CD4-positive, alpha-beta T cell treated with Interleukin-4 for 1 hour (primary cell): ENCODE results near the gene OR6K6.

ENCODE experiments used
- DNase-seq, 2 donors: peaks; one replicate each; pipeline ENCODE4 v3.0.0-alpha.2; 2020 to 2022

OR6K6 gene, protein sequence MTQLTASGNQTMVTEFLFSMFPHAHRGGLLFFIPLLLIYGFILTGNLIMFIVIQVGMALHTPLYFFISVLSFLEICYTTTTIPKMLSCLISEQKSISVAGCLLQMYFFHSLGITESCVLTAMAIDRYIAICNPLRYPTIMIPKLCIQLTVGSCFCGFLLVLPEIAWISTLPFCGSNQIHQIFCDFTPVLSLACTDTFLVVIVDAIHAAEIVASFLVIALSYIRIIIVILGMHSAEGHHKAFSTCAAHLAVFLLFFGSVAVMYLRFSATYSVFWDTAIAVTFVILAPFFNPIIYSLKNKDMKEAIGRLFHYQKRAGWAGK

GRCh38 chr1:158754420-158754819 is at the start of gene OR6K6:
OR6K6 (plus strand) TSS chr1:158754720; CDS start chr1:158754888, 168 bp downstream.
- no peak for DNase-seq

GRCh38 chr1:158706096-158706495 is 48.4 kb upstream of the OR6K6 start:
- DNase-seq = no peak

DNA sequence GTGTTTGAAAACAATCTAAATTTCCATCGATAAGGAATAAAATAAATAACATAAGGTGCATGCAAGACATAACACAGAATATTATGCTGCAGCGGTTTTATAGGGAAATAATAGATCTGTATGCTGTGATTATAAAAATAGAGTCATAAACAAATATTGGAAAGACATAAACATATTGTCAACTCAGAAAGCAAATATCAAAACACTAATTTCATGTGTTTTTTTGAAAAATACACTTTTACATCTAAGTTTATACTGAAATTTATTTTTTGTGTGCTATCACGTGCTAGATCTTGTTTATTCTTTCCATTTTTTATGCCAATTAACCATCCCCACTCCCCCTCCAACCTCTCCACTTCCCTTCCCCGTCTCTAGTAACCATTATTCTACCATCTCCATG is 43.4 kb upstream of the OR6K6 start:
- no peak for DNase-seq

- no peak for DNase-seq
Observed at GRCh38 chr1:158714754-158715153, 39.8 kb upstream of the OR6K6 start.

GRCh38 chr1:158716335-158716734 is 38.2 kb upstream of the OR6K6 start:
- DNase-seq = no peak

GRCh38 chr1:158717344-158717743 is 37.2 kb upstream of the OR6K6 start:
- no peak for DNase-seq

DNA sequence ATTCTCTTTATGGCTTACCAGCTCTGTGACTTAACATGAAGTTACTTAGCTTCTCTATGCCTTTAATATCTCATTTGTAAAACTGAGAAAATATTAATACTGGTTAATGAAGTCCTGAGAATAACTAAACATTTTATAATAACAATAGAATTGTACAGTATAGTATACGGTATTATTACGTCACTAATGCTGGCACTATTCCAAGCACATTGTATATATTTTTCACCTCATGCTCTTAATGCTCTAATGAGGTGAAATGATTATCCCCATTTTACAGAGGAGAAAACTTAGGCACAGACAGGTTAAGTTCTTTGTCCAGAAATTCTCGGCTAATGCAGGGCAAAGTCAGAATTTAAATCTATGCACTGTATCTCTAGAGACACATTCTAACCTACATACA is 34.9 kb upstream of the OR6K6 start:
- no peak for DNase-seq

DNA sequence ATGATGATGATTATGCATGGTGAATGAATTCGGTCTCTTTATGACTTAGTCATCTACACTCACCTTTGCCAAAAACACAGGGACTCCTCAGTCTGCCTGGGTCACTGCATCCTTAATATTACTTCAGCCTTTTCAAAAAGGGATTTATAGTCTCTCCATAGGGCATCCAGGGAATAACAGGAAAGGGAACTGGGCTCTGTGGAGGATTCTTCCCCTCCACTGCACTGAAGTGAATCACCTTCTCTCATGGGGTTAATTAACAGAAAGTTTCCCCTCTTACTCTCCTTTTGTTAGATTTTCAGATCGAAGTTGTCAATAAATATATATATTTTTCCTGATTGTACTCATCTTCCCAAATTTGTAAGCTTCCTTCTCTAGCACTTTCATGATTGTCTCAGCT is 33.9 kb upstream of the OR6K6 start, which contains the start of gene OR6K3:
Gene OR6K3 (minus strand): TSS at position 101 of the 400 bp plus-strand sequence. CDS start 2,605 bp downstream, outside the sequence.
- no peak for DNase-seq

DNA sequence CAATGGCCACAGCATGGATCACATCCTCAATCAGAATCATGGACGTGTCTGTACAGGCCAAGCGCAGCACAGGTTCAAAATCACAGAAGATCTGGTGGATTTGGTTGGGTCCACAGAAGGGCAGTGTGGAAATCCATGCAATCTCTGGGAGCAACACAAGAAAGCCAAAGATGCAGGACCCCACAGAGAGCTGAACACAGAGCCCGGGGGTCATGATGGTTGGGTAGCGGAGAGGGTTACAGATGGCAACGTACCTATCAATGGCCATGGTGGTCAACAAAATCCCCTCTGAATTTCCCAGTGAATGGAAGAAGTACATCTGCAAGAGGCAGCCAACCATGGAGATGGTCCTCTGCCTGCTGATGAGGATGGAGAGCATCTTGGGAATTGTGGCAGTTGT is 30.1 kb upstream of the OR6K6 start:
- no peak for DNase-seq

DNA sequence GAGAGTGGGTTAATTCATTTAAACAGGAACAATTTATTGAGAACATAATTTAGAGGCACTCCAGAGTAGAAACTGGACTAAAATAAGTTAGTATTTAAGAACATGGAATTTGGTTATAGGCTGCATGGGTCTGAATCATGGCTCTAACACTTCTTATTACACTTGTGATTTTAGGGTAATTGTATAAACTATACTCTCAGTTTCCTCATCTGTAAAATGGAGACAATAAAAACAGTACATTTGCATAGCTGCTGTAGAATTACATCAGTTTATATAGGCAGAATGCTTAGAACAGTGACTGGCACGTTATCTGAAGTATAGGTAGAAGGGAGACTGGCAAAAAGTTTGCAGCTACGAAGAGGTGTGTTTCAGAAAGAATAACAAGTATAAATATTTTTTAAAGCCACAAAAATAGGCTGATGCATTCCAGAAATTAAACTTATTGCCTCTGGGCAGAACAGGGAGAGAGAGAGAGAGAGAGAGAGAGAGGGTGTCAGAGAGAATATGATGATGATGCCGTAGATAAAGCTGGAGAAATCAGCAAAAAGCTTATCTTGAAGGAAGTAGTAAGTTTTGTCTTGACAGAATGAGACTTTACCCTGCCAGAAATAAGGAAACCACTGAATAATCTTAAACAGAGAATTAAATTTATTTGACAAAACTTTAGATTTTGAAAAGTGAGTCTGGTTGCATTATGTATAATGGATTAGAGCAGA is 25.9 kb upstream of the OR6K6 start:
- DNase-seq = no peak

- DNase-seq = no peak
Observed at GRCh38 chr1:158730453-158730852, 24.1 kb upstream of the OR6K6 start.

DNA sequence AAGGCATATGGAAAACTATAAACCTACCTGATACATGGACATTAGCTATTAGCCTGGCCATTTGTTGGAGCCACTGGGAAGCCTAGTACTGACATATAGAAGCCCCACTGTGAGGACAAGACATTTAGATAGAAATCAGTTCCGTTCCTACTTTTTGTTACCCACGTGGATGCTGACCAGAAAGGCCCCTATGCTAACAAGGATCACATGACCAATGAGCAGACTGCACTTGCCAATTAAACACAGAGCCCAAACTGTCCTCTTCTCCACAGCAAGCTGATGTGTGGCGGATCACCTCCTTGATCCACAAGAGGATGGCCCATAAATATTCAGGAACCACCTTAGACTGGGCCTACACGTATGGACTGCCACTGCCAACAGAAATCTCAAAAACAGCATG is 22.8 kb upstream of the OR6K6 start:
- DNase-seq = no peak

DNA sequence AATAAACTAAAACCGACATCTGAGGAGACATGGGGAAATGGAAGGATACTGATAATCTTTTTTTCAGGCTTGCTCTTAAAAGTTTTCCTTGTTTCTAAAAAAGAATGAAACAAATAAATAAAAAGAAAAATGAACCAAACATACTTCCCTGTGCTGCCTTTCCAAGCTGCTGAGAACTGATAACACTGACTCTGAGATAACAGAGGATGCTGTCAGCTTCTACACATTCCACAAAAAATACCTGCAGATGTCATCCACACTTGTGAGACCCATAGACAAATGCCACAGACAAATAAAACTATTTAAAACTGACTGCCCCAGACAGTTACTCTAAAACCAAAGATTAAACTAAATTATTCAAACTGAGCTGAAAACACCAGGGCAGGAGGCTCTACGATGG is 22.0 kb upstream of the OR6K6 start:
- no peak for DNase-seq

DNA sequence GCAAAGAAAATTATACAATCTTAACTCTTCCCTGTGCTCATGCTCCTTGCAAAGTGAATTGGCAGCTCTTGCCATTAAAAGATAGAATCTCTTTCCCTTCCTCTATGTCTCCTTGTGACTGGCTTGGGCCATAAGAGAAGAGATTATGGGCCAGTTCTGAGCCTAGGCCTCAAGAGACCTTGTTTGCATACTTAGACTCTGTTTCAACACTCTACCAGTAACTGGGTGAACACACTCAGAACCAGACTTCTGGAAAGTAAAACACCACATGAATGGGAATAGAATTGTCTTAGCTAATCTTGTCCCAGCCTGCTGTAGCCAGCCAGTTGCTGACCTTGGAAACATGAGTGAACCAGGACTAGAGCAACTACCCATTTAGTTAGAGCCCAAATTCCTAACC is 18.7 kb upstream of the OR6K6 start:
- no peak for DNase-seq

- DNase-seq = no peak
Observed at GRCh38 chr1:158752155-158752712, 2.3 kb upstream of the OR6K6 start.

GRCh38 chr1:158771950-158772866 is 17.7 kb downstream of the OR6K6 start, which contains the start of gene OR6N1:
OR6N1 (minus strand) TSS chr1:158772195; CDS start chr1:158766682, 5,513 bp downstream.
- no peak for DNase-seq

DNA sequence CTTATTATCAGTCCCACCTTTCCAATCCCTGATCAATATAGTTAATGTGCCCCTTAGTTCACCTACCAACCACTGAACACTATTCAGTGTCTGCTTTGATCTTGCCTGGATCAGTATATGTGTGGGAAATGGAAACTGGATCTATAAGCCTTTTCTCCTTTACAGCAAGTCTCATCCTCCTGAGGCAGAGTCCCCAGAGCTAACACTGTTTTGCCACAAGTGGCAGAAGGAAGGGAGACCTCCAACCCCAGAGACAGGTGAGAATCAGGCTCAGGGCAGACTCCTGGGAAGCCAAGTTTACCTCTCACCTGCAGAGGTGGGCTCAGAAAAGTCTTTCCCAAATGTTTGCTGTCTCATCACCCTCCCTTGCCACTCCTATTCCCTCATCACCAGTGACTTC is 26.6 kb downstream of the OR6K6 start, which contains the start of gene OR6N2:
Gene OR6N2 (minus strand): TSS at position 101 of the 400 bp plus-strand sequence. CDS start 3,569 bp downstream, outside the sequence.
- no peak for DNase-seq

DNA sequence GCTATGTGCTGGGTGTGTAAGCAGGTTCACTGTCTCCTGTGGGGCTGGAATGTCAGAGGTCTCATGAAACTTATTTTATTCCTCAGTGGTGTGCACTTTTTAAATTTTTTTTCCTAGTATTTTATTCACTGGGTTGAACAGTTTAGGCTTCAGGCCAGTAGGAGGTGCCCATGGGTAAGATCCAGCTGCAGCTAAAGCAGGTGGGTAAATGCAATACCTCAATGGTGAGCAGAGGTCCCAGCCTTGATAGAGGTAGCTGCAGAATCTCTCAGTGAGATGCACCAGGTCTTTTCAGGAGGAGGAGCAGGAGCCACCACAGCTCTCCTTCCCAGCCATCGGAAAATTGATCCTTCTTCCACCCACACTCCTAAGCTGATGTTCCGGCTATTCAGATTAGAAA is 39.1 kb downstream of the OR6K6 start:
- peak; percentile 39 to 46 for DNase-seq

DNA sequence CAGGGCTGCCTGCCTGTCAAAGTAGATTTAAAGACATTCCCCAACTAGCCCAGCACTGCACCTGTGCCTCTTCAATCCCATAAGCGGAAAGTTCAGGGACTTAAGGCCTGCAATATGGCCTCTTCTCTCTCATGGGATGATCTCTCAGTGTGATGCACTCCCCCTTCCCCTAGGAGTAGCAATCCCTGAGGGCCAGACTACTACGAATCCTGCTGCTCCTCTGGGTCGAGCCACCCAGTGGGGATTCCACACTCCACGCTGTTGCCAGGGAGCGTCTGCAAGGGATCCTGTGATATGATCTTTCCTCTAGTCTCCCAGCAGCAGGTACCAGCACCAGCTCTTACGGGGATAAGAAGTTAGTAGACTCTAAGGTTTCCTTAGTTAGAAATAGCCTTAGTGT is 39.7 kb downstream of the OR6K6 start:
- no peak for DNase-seq

- DNase-seq = peak in 1 of 2 donors; percentile 18
Observed at GRCh38 chr1:158798531-158798930, 44.0 kb downstream of the OR6K6 start.

- no peak for DNase-seq
Observed at GRCh38 chr1:158799689-158800088, 45.2 kb downstream of the OR6K6 start.

GRCh38 chr1:158800526-158800925 is 46.0 kb downstream of the OR6K6 start:
- no peak for DNase-seq

GRCh38 chr1:158801396-158801795 is 46.9 kb downstream of the OR6K6 start:
- no peak for DNase-seq
